Measurements from ENCODE around the gene VRK2.

VRK2 gene

DNA sequence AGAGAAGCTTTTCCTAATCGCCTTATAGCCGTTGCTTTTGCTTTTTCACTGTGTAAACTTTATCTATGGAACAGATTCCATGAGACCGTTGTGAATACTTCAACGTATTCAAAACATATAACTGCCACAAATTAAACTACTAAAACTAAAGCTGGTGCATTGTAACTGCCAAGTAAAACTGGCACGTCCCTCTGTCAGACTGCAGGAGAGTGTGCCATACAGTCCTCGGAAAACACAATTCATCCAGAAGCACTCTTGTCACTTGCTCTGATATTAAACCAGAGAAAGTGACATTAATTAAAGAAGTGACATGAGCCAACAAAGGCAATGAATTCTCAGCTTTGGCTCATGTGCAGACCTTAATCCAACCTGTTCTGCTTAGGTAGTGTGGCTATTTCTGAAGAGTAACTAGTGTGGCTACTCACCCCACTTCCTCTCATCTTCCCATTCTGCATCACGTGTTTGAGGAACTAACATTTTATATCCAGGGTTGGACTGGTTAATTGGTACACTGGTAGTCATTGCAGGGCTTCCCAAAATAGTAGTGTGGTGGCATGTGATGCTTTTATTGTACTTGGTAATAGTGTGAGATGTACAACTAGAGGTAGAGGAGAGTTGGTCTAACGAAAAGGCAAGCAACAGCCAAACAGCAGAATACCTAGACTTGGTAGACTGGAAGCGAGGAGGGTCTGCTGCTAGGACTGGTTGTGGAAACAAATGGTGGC lies 9.7 kb downstream of the VRK2 start:
- DNase-seq, result no peak
- TF ChIP-seq EZH2 (IDR thresholded peaks at IDR 0.05; ENCODE audit: borderline replicate concordance, low read depth, low read length, severe bottlenecking), result no peak
- TF ChIP-seq, protein P1, sequence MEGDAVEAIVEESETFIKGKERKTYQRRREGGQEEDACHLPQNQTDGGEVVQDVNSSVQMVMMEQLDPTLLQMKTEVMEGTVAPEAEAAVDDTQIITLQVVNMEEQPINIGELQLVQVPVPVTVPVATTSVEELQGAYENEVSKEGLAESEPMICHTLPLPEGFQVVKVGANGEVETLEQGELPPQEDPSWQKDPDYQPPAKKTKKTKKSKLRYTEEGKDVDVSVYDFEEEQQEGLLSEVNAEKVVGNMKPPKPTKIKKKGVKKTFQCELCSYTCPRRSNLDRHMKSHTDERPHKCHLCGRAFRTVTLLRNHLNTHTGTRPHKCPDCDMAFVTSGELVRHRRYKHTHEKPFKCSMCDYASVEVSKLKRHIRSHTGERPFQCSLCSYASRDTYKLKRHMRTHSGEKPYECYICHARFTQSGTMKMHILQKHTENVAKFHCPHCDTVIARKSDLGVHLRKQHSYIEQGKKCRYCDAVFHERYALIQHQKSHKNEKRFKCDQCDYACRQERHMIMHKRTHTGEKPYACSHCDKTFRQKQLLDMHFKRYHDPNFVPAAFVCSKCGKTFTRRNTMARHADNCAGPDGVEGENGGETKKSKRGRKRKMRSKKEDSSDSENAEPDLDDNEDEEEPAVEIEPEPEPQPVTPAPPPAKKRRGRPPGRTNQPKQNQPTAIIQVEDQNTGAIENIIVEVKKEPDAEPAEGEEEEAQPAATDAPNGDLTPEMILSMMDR (IDR thresholded peaks at IDR 0.05; ENCODE audit: borderline replicate concordance, extremely low read depth, low read length, poor library complexity, severe bottlenecking), result no peak
- Histone ChIP-seq H3K27me3 (ENCODE audit: insufficient read depth, low read length, poor library complexity) (no peaks in the 10 kb centered on the region), H3K79me2 (ENCODE audit: insufficient read depth, low read length) (no peaks in the 10 kb centered on the region; the same call in 1 of the 2 replicates), H3K27ac (ENCODE audit: low read length) (no peak overlapping the region), H2AFZ (ENCODE audit: low read depth, low read length) (no peak overlapping the region), H3K36me3 (ENCODE audit: insufficient read depth, low read length) (peaks cover 9% of the 10 kb centered on the region; the same call in 1 of the 2 replicates), H3K9me3 (ENCODE audit: insufficient read depth, low read length, severe bottlenecking) (no peaks in the 10 kb centered on the region), H3K4me2 (ENCODE audit: insufficient read depth, low read length) (no peak overlapping the region), H3K9ac (ENCODE audit: low read depth, low read length) (no peak overlapping the region), H3K4me1 (ENCODE audit: insufficient read depth, low read length) (no peaks in the 10 kb centered on the region), H4K20me1 (ENCODE audit: insufficient read depth, low read length) (no peaks in the 10 kb centered on the region), H3K4me3 (ENCODE audit: low read depth in 1 of 2, low read length in 2 of 2) (no peak overlapping the region)
- no peak; the same call in 2 of the 3 replicates for ATAC-seq (ENCODE audit: insufficient read depth, low read depth)

DNA sequence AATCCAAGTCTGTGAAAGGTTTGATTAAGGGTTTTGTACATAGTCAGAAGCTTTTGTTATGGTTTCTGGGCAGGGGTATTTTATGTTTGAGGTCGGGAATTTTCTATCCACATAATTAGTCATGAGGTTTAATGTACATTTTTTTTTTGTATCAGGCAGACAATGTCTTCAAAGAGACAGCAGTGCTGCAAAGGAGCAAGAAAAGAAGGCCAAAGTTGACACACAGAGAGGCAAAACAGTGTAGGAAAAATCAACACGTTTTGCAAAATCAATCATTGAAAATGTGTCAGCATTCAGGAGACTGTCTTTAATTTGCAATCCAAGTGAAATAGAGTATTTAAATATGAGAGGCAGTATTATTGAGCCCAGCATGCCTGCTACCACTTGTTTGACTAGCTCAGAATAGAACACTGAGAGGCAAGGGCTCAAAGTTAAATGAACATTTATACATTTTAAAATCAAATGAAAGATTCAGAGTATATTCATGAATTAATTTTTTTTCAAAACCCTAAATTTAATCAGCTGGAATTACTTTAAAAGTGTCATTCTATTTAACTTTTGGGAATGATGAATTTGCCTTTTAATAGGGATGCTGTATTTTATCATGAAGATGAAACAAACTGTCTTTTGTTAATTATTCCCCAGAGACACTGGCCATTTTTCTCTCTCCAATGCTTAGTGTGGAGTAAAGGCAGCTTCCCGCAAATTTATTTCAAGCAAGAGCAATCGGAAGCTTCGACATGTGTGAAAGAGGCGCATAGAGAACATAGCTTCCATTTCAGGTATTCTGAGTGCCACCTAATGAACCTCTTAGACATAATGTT lies 11.3 kb downstream of the VRK2 start:
- H4K20me1 ChIP-seq (ENCODE audit: insufficient read depth, low read length), result no peaks in the 10 kb centered on the region
- ATAC-seq (ENCODE audit: insufficient read depth, low read depth), result no peak
- TF ChIP-seq EZH2 (IDR thresholded peaks at IDR 0.05; ENCODE audit: borderline replicate concordance, low read depth, low read length, severe bottlenecking), result no peak
- no peaks in the 10 kb centered on the region for H3K79me2 ChIP-seq (ENCODE audit: insufficient read depth, low read length)
- H3K4me1 ChIP-seq (ENCODE audit: insufficient read depth, low read length), result no peaks in the 10 kb centered on the region
- H3K4me2 ChIP-seq (ENCODE audit: insufficient read depth, low read length), result no peak overlapping the region
- peaks cover 11% of the 10 kb centered on the region; the same call in 1 of the 2 replicates for H3K36me3 ChIP-seq (ENCODE audit: insufficient read depth, low read length)
- H3K9ac ChIP-seq (ENCODE audit: low read depth, low read length), result no peak overlapping the region
- H2AFZ ChIP-seq (ENCODE audit: low read depth, low read length), result no peak overlapping the region
- H3K4me3 ChIP-seq (ENCODE audit: low read depth in 1 of 2, low read length in 2 of 2), result no peak overlapping the region
- H3K9me3 ChIP-seq (ENCODE audit: insufficient read depth, low read length, severe bottlenecking), result no peaks in the 10 kb centered on the region
- H3K27ac ChIP-seq (ENCODE audit: low read length), result no peak overlapping the region
- no peaks in the 10 kb centered on the region for H3K27me3 ChIP-seq (ENCODE audit: insufficient read depth, low read length, poor library complexity)
- DNase-seq, result no peak

DNA sequence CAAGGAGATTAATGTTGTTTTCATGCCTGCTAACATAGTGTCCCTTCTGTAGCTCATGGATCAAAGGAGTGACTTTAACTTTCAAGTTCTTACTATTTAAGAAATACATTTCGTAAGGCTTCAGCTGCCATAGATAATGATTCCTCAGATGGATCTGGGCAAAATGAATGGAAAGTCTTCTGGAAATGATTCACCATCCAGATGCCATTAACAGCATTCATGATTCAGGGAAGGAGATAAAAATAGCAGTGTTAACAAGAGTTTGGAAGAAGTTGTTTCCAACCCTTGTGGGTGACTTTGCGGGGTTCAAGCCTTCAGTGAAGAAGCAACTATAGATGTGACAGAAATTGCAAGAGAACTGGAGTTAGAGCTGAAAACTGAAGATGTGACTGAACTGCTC lies 17.0 kb downstream of the VRK2 start:
- H3K4me1 ChIP-seq (ENCODE audit: insufficient read depth, low read length), result no peaks in the 10 kb centered on the region

More for the DNA sequence above, 17.0 kb downstream of the VRK2 start:
- no peaks in the 10 kb centered on the region for H3K27me3 ChIP-seq (ENCODE audit: insufficient read depth, low read length, poor library complexity)
- no peak overlapping the region for H3K27ac ChIP-seq (ENCODE audit: low read length)
- ATAC-seq (ENCODE audit: insufficient read depth, low read depth) (no peak), DNase-seq (no peak)
- no peak overlapping the region for H3K9ac ChIP-seq (ENCODE audit: low read depth, low read length)
- H4K20me1 ChIP-seq (ENCODE audit: insufficient read depth, low read length), result no peaks in the 10 kb centered on the region
- H3K4me2 ChIP-seq (ENCODE audit: insufficient read depth, low read length), result no peak overlapping the region
- H2AFZ ChIP-seq (ENCODE audit: low read depth, low read length), result no peak overlapping the region
- no peaks in the 10 kb centered on the region for H3K9me3 ChIP-seq (ENCODE audit: insufficient read depth, low read length, severe bottlenecking)
- TF ChIP-seq, protein P1 (IDR thresholded peaks at IDR 0.05; ENCODE audit: borderline replicate concordance, extremely low read depth, low read length, poor library complexity, severe bottlenecking), result no peak
- no peak for TF ChIP-seq EZH2 (IDR thresholded peaks at IDR 0.05; ENCODE audit: borderline replicate concordance, low read depth, low read length, severe bottlenecking)
- H3K36me3 ChIP-seq (ENCODE audit: insufficient read depth, low read length), result peaks cover 4% of the 10 kb centered on the region; the same call in 1 of the 2 replicates
- no peaks in the 10 kb centered on the region for H3K79me2 ChIP-seq (ENCODE audit: insufficient read depth, low read length)
- H3K4me3 ChIP-seq (ENCODE audit: low read depth in 1 of 2, low read length in 2 of 2), result no peak overlapping the region

Data from DND-41 (cell line).